Spleen (tissue), 7 donors: ENCODE measurements around the gene ATP9A.
"Not testable (repeated sequence)": the region's sequence is repeated elsewhere in the genome, so short reads cannot be mapped to it uniquely, and the experiment has no call there.

Source experiments
- POLR2AphosphoS5 ChIP-seq, 3 donors: sonication (generic); formaldehyde crosslinking; IDR thresholded peaks; one replicate each; pipeline ENCODE4 v1.5.1; 2017; ENCODE audit warnings: antibody characterized with exemption in 3 of 3
- TF ChIP-seq, protein P1 (sequence below), 11 experiments: fragments of 200-600 bp in 7 of 11; fragments of 450-650 bp in 4 of 11; sonication (generic) in 4 of 11; IDR thresholded peaks in 8 of 11; conservative IDR thresholded peaks in 3 of 11; 1 replicate in 7 of 11; 2 replicates in 4 of 11; pipeline versions ENCODE4 v1.4.0 to v1.8.0; 2016 to 2021; ENCODE audit warnings: antibody characterized with exemption in 11 of 11, inconsistent platforms in 4 of 11, mild to moderate bottlenecking in 1 of 11
- donor health status: DM: no; HTN: no; CAD: no; lungs with moderate emphysema.
- donor health status: DM: no; HTN: no; CAD: no.
- donor health status: DM: no; HTN: no; CAD: no.

- TF ChIP-seq, protein P1, sequence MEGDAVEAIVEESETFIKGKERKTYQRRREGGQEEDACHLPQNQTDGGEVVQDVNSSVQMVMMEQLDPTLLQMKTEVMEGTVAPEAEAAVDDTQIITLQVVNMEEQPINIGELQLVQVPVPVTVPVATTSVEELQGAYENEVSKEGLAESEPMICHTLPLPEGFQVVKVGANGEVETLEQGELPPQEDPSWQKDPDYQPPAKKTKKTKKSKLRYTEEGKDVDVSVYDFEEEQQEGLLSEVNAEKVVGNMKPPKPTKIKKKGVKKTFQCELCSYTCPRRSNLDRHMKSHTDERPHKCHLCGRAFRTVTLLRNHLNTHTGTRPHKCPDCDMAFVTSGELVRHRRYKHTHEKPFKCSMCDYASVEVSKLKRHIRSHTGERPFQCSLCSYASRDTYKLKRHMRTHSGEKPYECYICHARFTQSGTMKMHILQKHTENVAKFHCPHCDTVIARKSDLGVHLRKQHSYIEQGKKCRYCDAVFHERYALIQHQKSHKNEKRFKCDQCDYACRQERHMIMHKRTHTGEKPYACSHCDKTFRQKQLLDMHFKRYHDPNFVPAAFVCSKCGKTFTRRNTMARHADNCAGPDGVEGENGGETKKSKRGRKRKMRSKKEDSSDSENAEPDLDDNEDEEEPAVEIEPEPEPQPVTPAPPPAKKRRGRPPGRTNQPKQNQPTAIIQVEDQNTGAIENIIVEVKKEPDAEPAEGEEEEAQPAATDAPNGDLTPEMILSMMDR (IDR thresholded peaks at IDR 0.05 in 8 of 11, conservative IDR thresholded peaks at IDR 0.05 in 3 of 11) = not testable (repeated sequence)
- not testable (repeated sequence) for TF ChIP-seq POLR2AphosphoS5 (IDR thresholded peaks at IDR 0.05)
Observed at GRCh38 chr20:51753220-51753619, 15.0 kb downstream of the ATP9A start.
